Gastroesophageal sphincter (tissue), 3 donors: ENCODE data around the gene NELL1.

Experiments
- CTCF ChIP-seq, 4 experiments: fragments of 200-600 bp in 2 of 4; fragments of 450-650 bp in 2 of 4; sonication (generic) in 1 of 4; IDR thresholded peaks; one replicate each; pipeline ENCODE4 v1.5.1; 2017 to 2019; ENCODE audit warnings: antibody characterized with exemption in 4 of 4, mild to moderate bottlenecking in 2 of 4, moderate library complexity in 2 of 4
- EP300 ChIP-seq: sonication (generic); formaldehyde crosslinking; IDR thresholded peaks from one replicate; pipeline ENCODE4 v1.6.1; 2017; ENCODE audit warnings: antibody characterized with exemption, mild to moderate bottlenecking
- POLR2A ChIP-seq, 2 donors: fragments of 450-650 bp; IDR thresholded peaks; one replicate each; pipeline ENCODE4 v1.6.1; 2017; ENCODE audit warnings: antibody characterized with exemption in 2 of 2, mild to moderate bottlenecking in 2 of 2, moderate library complexity in 1 of 2
- POLR2AphosphoS5 ChIP-seq: sonication (generic); formaldehyde crosslinking; IDR thresholded peaks from one replicate; pipeline ENCODE4 v1.6.1; 2017; ENCODE audit warnings: antibody characterized with exemption

GRCh38 chr11:21257461-21257860, 588.1 kb downstream of the NELL1 start:
- TF ChIP-seq CTCF (IDR thresholded peaks at IDR 0.05) (no peak), POLR2A (IDR thresholded peaks at IDR 0.05) (no peak), EP300 (no peak), POLR2AphosphoS5 (no peak)
